ENCODE measurements around the gene SOBP.
"Not testable (repeated sequence)": the region's sequence is repeated elsewhere in the genome, so short reads cannot be mapped to it uniquely, and the experiment has no call there.

SOBP gene

DNA sequence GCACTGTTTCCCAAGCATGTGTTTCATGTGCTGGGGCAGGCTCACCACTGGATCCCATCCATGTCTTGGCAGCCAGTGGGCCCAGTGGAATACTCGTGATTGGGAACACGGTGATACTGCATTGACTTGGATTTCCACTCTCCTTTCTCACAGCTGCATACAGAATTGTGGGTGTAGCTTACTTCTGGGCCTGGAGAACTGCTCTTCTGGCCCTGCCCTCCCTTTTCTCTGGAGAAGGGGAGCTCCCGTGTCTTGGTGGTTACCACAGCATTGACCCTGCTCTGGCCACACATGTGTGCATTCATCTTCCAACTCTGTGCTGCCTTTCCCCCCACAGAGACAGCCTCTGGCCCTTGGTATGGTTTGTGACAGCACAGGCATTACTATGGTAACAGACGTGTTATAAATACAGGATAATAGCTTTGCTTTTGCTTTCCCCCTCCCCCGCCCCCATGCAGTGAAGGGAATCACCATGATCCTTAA lies 21.6 kb downstream of the SOBP start:
- H3K4me3 ChIP-seq (ENCODE audit: low read length), result no peak overlapping the region
- TF ChIP-seq, protein P1, sequence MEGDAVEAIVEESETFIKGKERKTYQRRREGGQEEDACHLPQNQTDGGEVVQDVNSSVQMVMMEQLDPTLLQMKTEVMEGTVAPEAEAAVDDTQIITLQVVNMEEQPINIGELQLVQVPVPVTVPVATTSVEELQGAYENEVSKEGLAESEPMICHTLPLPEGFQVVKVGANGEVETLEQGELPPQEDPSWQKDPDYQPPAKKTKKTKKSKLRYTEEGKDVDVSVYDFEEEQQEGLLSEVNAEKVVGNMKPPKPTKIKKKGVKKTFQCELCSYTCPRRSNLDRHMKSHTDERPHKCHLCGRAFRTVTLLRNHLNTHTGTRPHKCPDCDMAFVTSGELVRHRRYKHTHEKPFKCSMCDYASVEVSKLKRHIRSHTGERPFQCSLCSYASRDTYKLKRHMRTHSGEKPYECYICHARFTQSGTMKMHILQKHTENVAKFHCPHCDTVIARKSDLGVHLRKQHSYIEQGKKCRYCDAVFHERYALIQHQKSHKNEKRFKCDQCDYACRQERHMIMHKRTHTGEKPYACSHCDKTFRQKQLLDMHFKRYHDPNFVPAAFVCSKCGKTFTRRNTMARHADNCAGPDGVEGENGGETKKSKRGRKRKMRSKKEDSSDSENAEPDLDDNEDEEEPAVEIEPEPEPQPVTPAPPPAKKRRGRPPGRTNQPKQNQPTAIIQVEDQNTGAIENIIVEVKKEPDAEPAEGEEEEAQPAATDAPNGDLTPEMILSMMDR (IDR thresholded peaks at IDR 0.05; ENCODE audit: insufficient read depth, low read depth, low read length, missing control alignments), result no peak
- no peak for DNase-seq (ENCODE audit: low read depth)

GRCh38 chr6:107513214-107513613 lies 23.3 kb downstream of the SOBP start:
- H3K4me3 ChIP-seq (ENCODE audit: low read length), result no peak overlapping the region
- no peak for DNase-seq (ENCODE audit: low read depth)
- TF ChIP-seq, protein P1 (IDR thresholded peaks at IDR 0.05; ENCODE audit: insufficient read depth, low read depth, low read length, missing control alignments), result no peak

DNA sequence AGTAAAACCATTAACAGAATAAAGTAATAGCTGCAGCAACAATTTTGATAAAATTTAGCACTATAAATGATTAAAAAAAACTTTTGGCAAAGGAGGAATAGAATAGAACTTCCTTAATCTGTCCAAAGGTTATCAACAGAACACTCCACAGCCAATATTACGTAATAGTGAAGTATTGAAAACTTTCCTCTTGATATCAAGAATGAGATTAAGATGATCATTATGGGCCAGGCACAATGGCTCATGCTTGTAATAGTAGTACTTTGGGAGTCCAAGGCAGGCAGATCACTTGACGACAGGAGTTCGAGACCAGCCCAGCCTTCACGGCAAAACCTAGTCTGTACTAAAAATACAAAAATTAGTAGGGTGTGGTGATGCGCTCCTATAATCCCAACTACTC lies 26.0 kb downstream of the SOBP start:
- DNase-seq (ENCODE audit: low read depth), result no peak
- TF ChIP-seq, protein P1 (IDR thresholded peaks at IDR 0.05; ENCODE audit: insufficient read depth, low read depth, low read length, missing control alignments), result no peak

GRCh38 chr6:107517274-107517673 lies 27.4 kb downstream of the SOBP start:
- no peak for DNase-seq (ENCODE audit: low read depth)
- H3K4me3 ChIP-seq (ENCODE audit: low read length), result no peak overlapping the region
- TF ChIP-seq, protein P1 (IDR thresholded peaks at IDR 0.05; ENCODE audit: insufficient read depth, low read depth, low read length, missing control alignments), result no peak

More for the DNA sequence above, 26.0 kb downstream of the SOBP start:
- H3K4me3 ChIP-seq (ENCODE audit: low read length), result no peak overlapping the region

DNA sequence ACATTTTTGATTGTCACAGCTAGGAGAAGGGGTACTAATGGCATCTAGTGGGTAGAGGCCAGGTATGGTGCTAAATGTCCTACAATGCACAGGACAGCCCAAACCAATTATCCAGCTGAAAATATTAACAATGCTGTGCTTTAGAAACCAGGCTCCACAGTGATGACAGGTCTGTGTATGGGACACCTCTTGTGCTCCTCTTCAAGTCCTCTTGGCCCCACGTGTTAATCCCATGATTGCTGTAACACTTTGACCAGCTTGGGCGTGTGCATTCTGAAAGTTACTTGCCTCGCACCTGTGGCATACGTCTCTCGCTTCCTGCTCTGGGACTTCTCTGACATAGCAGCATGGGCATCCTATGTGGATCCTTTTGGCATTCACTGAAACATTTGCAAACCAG lies 29.3 kb downstream of the SOBP start:
- not testable (repeated sequence) for H3K4me3 ChIP-seq (ENCODE audit: low read length); DNase-seq (ENCODE audit: low read depth)

DNA sequence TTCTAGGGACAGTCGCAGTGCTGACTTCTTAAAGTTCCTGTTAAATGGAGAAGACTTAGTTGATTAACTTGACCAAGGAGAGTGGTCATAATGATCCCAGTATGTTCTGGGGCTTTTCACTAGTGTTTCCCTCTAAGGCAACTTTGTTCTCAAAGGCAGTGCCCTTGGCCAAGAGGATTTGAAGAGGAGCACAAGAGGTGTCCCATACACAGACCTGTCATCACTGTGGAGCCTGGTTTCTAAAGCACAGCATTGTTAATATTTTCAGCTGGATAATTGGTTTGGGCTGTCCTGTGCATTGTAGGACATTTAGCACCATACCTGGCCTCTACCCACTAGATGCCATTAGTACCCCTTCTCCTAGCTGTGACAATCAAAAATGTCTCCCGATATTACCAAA lies 30.8 kb downstream of the SOBP start:
- H3K4me3 ChIP-seq (ENCODE audit: low read length); DNase-seq (ENCODE audit: low read depth): not testable (repeated sequence)

DNA sequence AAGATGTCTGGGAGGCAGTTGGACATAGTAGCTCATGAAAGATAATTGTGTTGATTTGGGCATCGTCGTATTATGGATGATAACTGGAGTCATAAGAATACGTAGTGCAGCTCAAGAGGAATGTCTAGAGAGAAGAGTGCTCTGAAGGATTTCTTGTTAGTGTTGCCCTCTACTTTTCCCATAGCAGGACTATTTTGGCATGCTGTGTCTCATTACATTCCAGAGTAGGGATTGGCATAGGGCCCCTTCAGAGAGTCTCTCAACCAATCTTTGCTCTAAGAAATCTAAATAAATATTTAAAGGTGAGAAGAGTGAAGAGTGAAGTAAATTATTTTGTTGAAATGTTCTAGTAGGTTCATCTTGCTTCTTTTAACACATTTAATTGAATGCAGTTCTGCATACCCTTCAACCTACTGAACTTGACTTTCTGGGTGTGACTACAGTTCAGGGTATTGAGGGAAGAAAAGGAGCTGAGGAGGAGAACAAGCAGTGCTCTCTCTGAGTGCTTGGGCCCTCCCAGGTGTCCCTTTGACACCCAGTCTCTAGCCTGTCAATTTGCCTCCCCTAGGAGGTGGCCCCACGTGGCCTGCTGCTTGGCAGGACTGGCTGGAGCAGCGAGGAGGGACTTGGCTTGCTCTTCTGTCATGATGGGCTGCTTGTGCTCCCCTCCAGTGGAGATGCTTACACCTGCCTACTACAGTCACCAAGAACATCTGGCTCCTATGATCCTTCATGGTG lies 33.3 kb downstream of the SOBP start:
- TF ChIP-seq, protein P1 (IDR thresholded peaks at IDR 0.05; ENCODE audit: insufficient read depth, low read depth, low read length, missing control alignments), result no peak
- no peak for DNase-seq (ENCODE audit: low read depth)
- no peak overlapping the region for H3K4me3 ChIP-seq (ENCODE audit: low read length)

GRCh38 chr6:107523794-107524193 lies 33.9 kb downstream of the SOBP start:
- no peak overlapping the region for H3K4me3 ChIP-seq (ENCODE audit: low read length)
- no peak for DNase-seq (ENCODE audit: low read depth)
- TF ChIP-seq, protein P1 (IDR thresholded peaks at IDR 0.05; ENCODE audit: insufficient read depth, low read depth, low read length, missing control alignments), result no peak

All from epithelial cell of esophagus (primary cell).